Upper lobe of left lung (tissue), 6 donors: Measurements from ENCODE around the gene MYOF. TPM values are rescaled to one million over a fixed set of nuclear protein-coding genes. Genes with fewer than 3 reads are reported as not detected.
A peak's percentile ranks its signal among the peaks of the same experiment; 100 is the strongest.

Experiments
- ATAC-seq, 2 donors: fragments of 200-7000 bp; cut with Tn5 transposase; one replicate each; pipeline ENCODE4 v1.9.1; 2022; ENCODE audit warnings: mild to moderate bottlenecking in 2 of 2, moderate library complexity in 2 of 2; ENCODE audit not compliant: low FRiP score in 2 of 2
- DNase-seq, 2 donors: peaks; one replicate each; pipeline ENCODE4 v3.0.0-alpha.2; 2019 to 2020
- H3K27ac ChIP-seq, 4 donors: fragments of 200-600 bp; sonication (generic); one replicate each; pipeline ENCODE4 v1.5.1; 2016 to 2019
- H3K27me3 ChIP-seq, 4 donors: fragments of 200-600 bp; sonication (generic); one replicate each; pipeline ENCODE4 v1.5.1; 2017 to 2019
- H3K36me3 ChIP-seq, 4 donors: fragments of 200-600 bp; sonication (generic); one replicate each; pipeline ENCODE4 v1.5.1; 2016 to 2019
- H3K4me1 ChIP-seq, 4 donors: fragments of 200-600 bp; sonication (generic); one replicate each; pipeline ENCODE4 v1.5.1; 2018 to 2019
- H3K4me3 ChIP-seq, 4 donors: fragments of 200-600 bp; sonication (generic); one replicate each; pipeline ENCODE4 v1.5.1; 2017 to 2019; ENCODE audit warnings: mild to moderate bottlenecking in 2 of 4, moderate library complexity in 1 of 4
- H3K9me3 ChIP-seq, 4 donors: fragments of 200-600 bp; sonication (generic); one replicate each; pipeline ENCODE4 v1.5.1; 2018 to 2019
- CTCF ChIP-seq, 6 experiments: fragments of 450-650 bp in 4 of 6; fragments of 200-600 bp in 2 of 6; sonication (generic) in 2 of 6; IDR thresholded peaks; one replicate each; pipeline ENCODE4 v1.5.1; 2016 to 2019; ENCODE audit warnings: antibody characterized with exemption in 6 of 6
- EP300 ChIP-seq, 4 donors: sonication (generic); formaldehyde crosslinking; IDR thresholded peaks; one replicate each; pipeline ENCODE4 v1.5.1; 2017; ENCODE audit warnings: antibody characterized with exemption in 4 of 4, control low read depth in 2 of 4
- POLR2A ChIP-seq, 4 donors: fragments of 450-650 bp; IDR thresholded peaks; one replicate each; pipeline ENCODE4 v1.5.1; 2016 to 2017; ENCODE audit warnings: antibody characterized with exemption in 4 of 4, mild to moderate bottlenecking in 2 of 4
- POLR2AphosphoS5 ChIP-seq, 2 donors: sonication (generic); formaldehyde crosslinking; IDR thresholded peaks; one replicate each; pipeline ENCODE4 v1.5.1; 2017; ENCODE audit warnings: antibody characterized with exemption in 2 of 2
- WGBS, 2 donors: methylation state at CpG; one replicate each; pipeline ENCODE4 v1.1.5; 2017 to 2018; 5-methylcytosine and 5-hydroxymethylcytosine counted together
- total RNA-seq, 6 donors: library from RNA; depleted of rRNA in 4 of 6; stranded (reverse); fragments of >200 nt in 4 of 6; gene quantifications; one replicate each; pipeline versions ENCODE4 v1.1.0 to v1.2.1, GENCODE V29; 2016 to 2021
- donor health status: DM: no; HTN: no; CAD: no; lungs with moderate emphysema.
- donor health status: DM: no; HTN: yes; CAD: no; lungs with severe emphysema.

Gene MYOF
- total RNA-seq, 6 donors from 2014 or later, result 83.9 to 168 (median 129) TPM

GRCh38 chr10:93461109-93461806, 20.9 kb downstream of the MYOF start:
- peaks cover 0 to 4% (median 2%) of the 10 kb centered on the region in 4 donors for H3K36me3 ChIP-seq
- peaks cover 64 to 75% (median 71%) of the 10 kb centered on the region in 4 donors for H3K4me1 ChIP-seq
- H3K27ac ChIP-seq, result peak overlapping the region; percentile 81 to 93 (median 86)
- TF ChIP-seq CTCF (IDR thresholded peaks at IDR 0.05) (no peak), POLR2A (IDR thresholded peaks at IDR 0.05) (no peak), EP300 (IDR thresholded peaks at IDR 0.05) (no peak), POLR2AphosphoS5 (IDR thresholded peaks at IDR 0.05) (no peak)
- no peak overlapping the region for H3K4me3 ChIP-seq
- DNase-seq (no peak), ATAC-seq (peak in 1 of 2 donors; percentile 36)
- H3K9me3 ChIP-seq, result no peaks in the 10 kb centered on the region
- WGBS, 2 donors, result 54 to 64% methylated on average over 4 of the region's 4 CpGs
- no peaks in the 10 kb centered on the region for H3K27me3 ChIP-seq

GRCh38 chr10:93459466-93459865, 22.7 kb downstream of the MYOF start:
- no peaks in the 10 kb centered on the region for H3K27me3 ChIP-seq
- H3K9me3 ChIP-seq, result no peaks in the 10 kb centered on the region
- peaks cover 51 to 58% (median 56%) of the 10 kb centered on the region in 4 donors for H3K4me1 ChIP-seq
- no peak for ATAC-seq
- H3K4me3 ChIP-seq, result no peak overlapping the region
- H3K36me3 ChIP-seq, result peaks cover 0 to 6% (median 3%) of the 10 kb centered on the region in 4 donors
- H3K27ac ChIP-seq, result peak overlapping the region; percentile 78 to 90 (median 86)
- 29 to 56% methylated on average over 3 of the region's 3 CpGs for WGBS, 2 donors
- TF ChIP-seq POLR2A (IDR thresholded peaks at IDR 0.05), result no peak
- no peak for TF ChIP-seq CTCF (IDR thresholded peaks at IDR 0.05)
- no peak for TF ChIP-seq POLR2AphosphoS5 (IDR thresholded peaks at IDR 0.05)
- no peak for TF ChIP-seq EP300 (IDR thresholded peaks at IDR 0.05)
- DNase-seq, result no peak

GRCh38 chr10:93458821-93459257, 23.3 kb downstream of the MYOF start:
- H3K9me3 ChIP-seq, result no peaks in the 10 kb centered on the region
- peak; percentile 91 to 95 for ATAC-seq
- H3K36me3 ChIP-seq, result peaks cover 0 to 8% (median 3%) of the 10 kb centered on the region in 4 donors
- H3K27me3 ChIP-seq, result no peaks in the 10 kb centered on the region
- no peak overlapping the region for H3K4me3 ChIP-seq
- DNase-seq, result peak in 1 of 2 donors; percentile 92
- WGBS, 2 donors, result 52 to 61% methylated on average over 6 of the region's 6 CpGs
- no peak for TF ChIP-seq CTCF (IDR thresholded peaks at IDR 0.05)
- TF ChIP-seq POLR2A (IDR thresholded peaks at IDR 0.05), result peak in 1 of 4 donors; percentile 49
- peak in 2 of 4 donors; percentile 48 to 88 for TF ChIP-seq EP300 (IDR thresholded peaks at IDR 0.05)
- TF ChIP-seq POLR2AphosphoS5 (IDR thresholded peaks at IDR 0.05), result peak; percentile 71 to 87
- peak overlapping the region; percentile 78 to 90 (median 86) for H3K27ac ChIP-seq
- peaks cover 45 to 52% (median 50%) of the 10 kb centered on the region in 4 donors for H3K4me1 ChIP-seq

- DNase-seq (no peak), ATAC-seq (no peak)
- H3K27ac ChIP-seq, result peak overlapping the region; percentile 78 to 90 (median 86)
- peaks cover 34 to 41% (median 39%) of the 10 kb centered on the region in 4 donors for H3K4me1 ChIP-seq
- H3K4me3 ChIP-seq, result no peak overlapping the region
- WGBS, 2 donors, result 92 to 94% methylated on average over 8 of the region's 8 CpGs
- TF ChIP-seq POLR2A (IDR thresholded peaks at IDR 0.05) (no peak), POLR2AphosphoS5 (IDR thresholded peaks at IDR 0.05) (no peak), EP300 (IDR thresholded peaks at IDR 0.05) (no peak), CTCF (IDR thresholded peaks at IDR 0.05) (no peak)
- H3K36me3 ChIP-seq, result peaks cover 0 to 8% (median 5%) of the 10 kb centered on the region in 4 donors
- no peaks in the 10 kb centered on the region for H3K27me3 ChIP-seq
- H3K9me3 ChIP-seq, result no peaks in the 10 kb centered on the region
These were observed 24.6 kb downstream of the MYOF start for GRCh38 chr10:93457511-93457910.
